NB4 (cell line): ENCODE data around the gene KRIT1.

Experiments used
- DNase-seq: peaks from one replicate; pipeline ENCODE4 v3.0.0; 2010; ENCODE audit warnings: low read depth
- H3K4me3 ChIP-seq: one replicate; pipeline ENCODE4 v1.5.1; 2011; ENCODE audit warnings: mild to moderate bottlenecking, low read depth, low read length, moderate library complexity
- CTCF ChIP-seq: IDR thresholded peaks from one replicate; pipeline ENCODE4 v1.5.1; 2012; ENCODE audit warnings: low read depth, low read length
- MAX ChIP-seq: IDR thresholded peaks from 2 replicates; pipeline ENCODE4 v1.6.1; 2011; ENCODE audit warnings: low read depth, low read length
- MYC ChIP-seq: IDR thresholded peaks from 2 replicates; pipeline ENCODE4 v1.6.1; 2011; ENCODE audit warnings: low read depth, low read length
- POLR2A ChIP-seq: IDR thresholded peaks from 2 replicates; pipeline ENCODE4 v1.6.1; 2011; ENCODE audit warnings: mild to moderate bottlenecking; ENCODE audit not compliant: insufficient read length; ENCODE audit errors: extremely low read depth

The KRIT1 gene

GRCh38 chr7:92275327-92275726 lies 29.6 kb upstream of the KRIT1 start:
- H3K4me3 ChIP-seq, result no peak overlapping the region
- no peak for DNase-seq
- TF ChIP-seq MYC (no peak), POLR2A (no peak), CTCF (no peak), MAX (no peak)

GRCh38 chr7:92268921-92269320 lies 23.2 kb upstream of the KRIT1 start:
- no peak overlapping the region for H3K4me3 ChIP-seq
- DNase-seq, result no peak
- TF ChIP-seq POLR2A (no peak), CTCF (no peak), MAX (no peak), MYC (no peak)

- H3K4me3 ChIP-seq, result no peak overlapping the region
- no peak for TF ChIP-seq CTCF
- no peak for TF ChIP-seq MAX
- no peak for TF ChIP-seq MYC
- no peak for TF ChIP-seq POLR2A
- no peak for DNase-seq
Observed at GRCh38 chr7:92266415-92267241, 20.9 kb upstream of the KRIT1 start.

- TF ChIP-seq POLR2A (no peak), MYC (no peak), MAX (no peak), CTCF (no peak)
- no peak overlapping the region for H3K4me3 ChIP-seq
- DNase-seq, result peak; percentile 64
Observed at GRCh38 chr7:92260248-92260781, 14.6 kb upstream of the KRIT1 start.

- no peak overlapping the region for H3K4me3 ChIP-seq
- TF ChIP-seq POLR2A (no peak), MAX (no peak), CTCF (no peak), MYC (no peak)
- DNase-seq, result peak; percentile 18
Observed at GRCh38 chr7:92259610-92260247, 14.0 kb upstream of the KRIT1 start.
